Heart left ventricle (tissue), 16 donors: ENCODE measurements around the gene PRKG2. TPM values are rescaled to one million over a fixed set of nuclear protein-coding genes. Genes with fewer than 3 reads are reported as not detected.

Experiments used
- ATAC-seq, 4 donors: fragments of 200-7000 bp; cut with Tn5 transposase; one replicate each; pipeline ENCODE4 v1.9.1; 2020 to 2022; ENCODE audit warnings: moderate library complexity in 4 of 4, mild to moderate bottlenecking in 3 of 4, moderate number of reproducible peaks in 1 of 4
- DNase-seq, 5 donors: peaks; one replicate each; pipeline ENCODE4 v3.0.0-alpha.2; 2020
- H3K27ac ChIP-seq, 12 donors: fragments of 200-600 bp; sonication (generic) in 4 of 12; one replicate each; pipeline versions ENCODE4 v1.5.0 to v1.8.0; 2016 to 2022; ENCODE audit warnings: mild to moderate bottlenecking in 2 of 12
- H3K27me3 ChIP-seq, 9 donors: fragments of 200-600 bp; sonication (generic) in 2 of 9; one replicate each; pipeline versions ENCODE4 v1.5.1 to v1.8.0; 2016 to 2022; ENCODE audit warnings: mild to moderate bottlenecking in 3 of 9
- H3K36me3 ChIP-seq, 9 donors: fragments of 200-600 bp; sonication (generic) in 2 of 9; one replicate each; pipeline versions ENCODE4 v1.5.0 to v1.8.0; 2018 to 2022; ENCODE audit warnings: mild to moderate bottlenecking in 2 of 9
- H3K4me1 ChIP-seq, 12 donors: fragments of 200-600 bp; sonication (generic) in 4 of 12; one replicate each; pipeline versions ENCODE4 v1.5.0 to v1.8.0; 2016 to 2022; ENCODE audit warnings: mild to moderate bottlenecking in 3 of 12
- H3K4me3 ChIP-seq, 12 donors: fragments of 200-600 bp; sonication (generic) in 4 of 12; one replicate each; pipeline versions ENCODE4 v1.5.0 to v1.8.0; 2017 to 2022; ENCODE audit warnings: mild to moderate bottlenecking in 9 of 12, moderate library complexity in 4 of 12
- H3K9me3 ChIP-seq, 12 donors: fragments of 200-600 bp; sonication (generic) in 4 of 12; one replicate each; pipeline versions ENCODE4 v1.5.0 to v1.8.0; 2016 to 2022; ENCODE audit warnings: mild to moderate bottlenecking in 1 of 12
- CTCF ChIP-seq, 12 donors: fragments of 200-600 bp; sonication (generic) in 4 of 12; IDR thresholded peaks; one replicate each; pipeline versions ENCODE4 v1.5.0 to v1.8.0; 2018 to 2022; ENCODE audit warnings: antibody characterized with exemption in 12 of 12, mild to moderate bottlenecking in 5 of 12
- POLR2A ChIP-seq, 2 donors: fragments of 450-650 bp; IDR thresholded peaks; one replicate each; pipeline ENCODE4 v1.6.1; 2017; ENCODE audit warnings: antibody characterized with exemption in 2 of 2, mild to moderate bottlenecking in 2 of 2, moderate library complexity in 2 of 2
- WGBS, 4 donors: extraction: QIAGEN DNeasy Blood & Tissue Kit in 2 of 4; methylation state at CpG; one replicate each; pipeline versions ENCODE4 v1.1.5 to v1.1.7; 2013 to 2018; 5-methylcytosine and 5-hydroxymethylcytosine counted together
- intact Hi-C, 10 donors: fragments of 100-400 bp; cut with DNase I; formaldehyde crosslinking; loops; one replicate each; pipeline versions ENCODE4 v1.11.1 to v1.14.2; 2022
- polyA plus RNA-seq, 2 donors: library from polyadenylated mRNA; stranded (reverse); fragments of 200-250 nt; gene quantifications; one replicate each; pipeline ENCODE4 v1.2.3, GENCODE V29; 2013
- total RNA-seq, 9 donors: library from RNA; depleted of rRNA in 2 of 9; stranded (reverse); fragments of >200 nt in 2 of 9; fragmentation: NEBNext Ultra II Directional in 3 of 9; extraction: Animal tissue kit (Norgen Biotek cat#: 25700) in 3 of 9; gene quantifications; one replicate each; pipeline versions ENCODE4 v1.1.0 to v1.2.4, GENCODE V29; 2016 to 2023
- donor health status: ischemic (EF 13 %, LVEDD 7.1; RV severe dilation, severe dysfunction).
- donor health status: healthy with polysubstance abuse.
- donor health status: DM: no; HTN: yes; CAD: no.
- donor health status: DM: no; HTN: no; CAD: no.
- donor health status: ischemic (EF 25% LVEDD 6.9; RV normal size, moderate dysfunction).
- donor health status: ischemic (EF 25% LVEDD 5.7; RV mildly dilated, moderate dysfunction).
- donor health status: healthy.
- donor health status: DM: yes; HTN: yes; CAD: no.
- donor health status: ischemic (EF 35%, LVEDD 5.7; RV mildly dilated, moderate dysfunction).
- donor health status: nonischemic (EF 11% LVEDD 7.7; RV severe dilation, severe dysfunction).
- donor health status: DM: yes; HTN: yes; CAD: no.
- donor health status: PGD.
- donor health status: ischemic (EF 29% LVEDD 5.4; RV normal size, mild dysfunction).
- donor health status: nonischemic (EF 23%, LVEDD 6.1; RV moderate dilation, normal function).

Gene PRKG2
- total and polyA plus RNA-seq, 11 donors, result 0.06 to 0.75 (median 0.35) TPM; not detected in 5

GRCh38 chr4:81221303-81222081, 6.5 kb upstream of the PRKG2 start:
- DNase-seq (no peak), ATAC-seq (no peak)
- H3K9me3 ChIP-seq, result no peaks in the 10 kb centered on the region
- TF ChIP-seq CTCF (IDR thresholded peaks at IDR 0.05) (no peak), POLR2A (IDR thresholded peaks at IDR 0.05) (no peak)
- H3K4me1 ChIP-seq, result no peaks in the 10 kb centered on the region
- no peak overlapping the region for H3K27ac ChIP-seq
- WGBS, 4 donors, result 68 to 75% (median 73%) methylated on average over 3 of the region's 3 CpGs
- H3K4me3 ChIP-seq, result no peak overlapping the region
- intact Hi-C loops, result no loop called here
- no peaks in the 10 kb centered on the region for H3K36me3 ChIP-seq
- H3K27me3 ChIP-seq, result peaks cover 0 to 12% (median 0%) of the 10 kb centered on the region in 9 donors

GRCh38 chr4:81220271-81220670, 5.2 kb upstream of the PRKG2 start:
- intact Hi-C loops, result no loop called here
- whole genome bisulfite sequencing, 4 donors, result 94 to 95% (median 95%) methylated on average over 1 of the region's 1 CpG

GRCh38 chr4:81218206-81218605, 3.2 kb upstream of the PRKG2 start:
- H3K27me3 ChIP-seq, result peaks cover 6 to 43% (median 17%) of the 10 kb centered on the region in 9 donors
- no peak overlapping the region for H3K27ac ChIP-seq
- H3K9me3 ChIP-seq, result no peaks in the 10 kb centered on the region
- 67 to 88% (median 84%) methylated on average over 1 of the region's 1 CpG for WGBS, 4 donors
- H3K4me1 ChIP-seq, result peaks cover 0 to 15% (median 0%) of the 10 kb centered on the region in 12 donors
- TF ChIP-seq POLR2A (IDR thresholded peaks at IDR 0.05) (no peak), CTCF (IDR thresholded peaks at IDR 0.05) (no peak)
- intact Hi-C loops, result no loop called here
- no peak overlapping the region for H3K4me3 ChIP-seq
- ATAC-seq, result no peak
- DNase-seq, result no peak
- no peaks in the 10 kb centered on the region for H3K36me3 ChIP-seq

More at GRCh38 chr4:81220271-81220670, 5.2 kb upstream of the PRKG2 start:
- DNase-seq (no peak), ATAC-seq (no peak)
- H3K36me3 ChIP-seq, result no peaks in the 10 kb centered on the region
- H3K9me3 ChIP-seq, result no peaks in the 10 kb centered on the region
- peaks cover 0 to 4% (median 0%) of the 10 kb centered on the region in 12 donors for H3K4me1 ChIP-seq
- H3K27me3 ChIP-seq, result peaks cover 0 to 24% (median 3%) of the 10 kb centered on the region in 9 donors
- TF ChIP-seq CTCF (IDR thresholded peaks at IDR 0.05), result no peak
- no peak for TF ChIP-seq POLR2A (IDR thresholded peaks at IDR 0.05)
- no peak overlapping the region for H3K4me3 ChIP-seq
- H3K27ac ChIP-seq, result no peak overlapping the region

GRCh38 chr4:81217779-81218178, 2.8 kb upstream of the PRKG2 start:
- TF ChIP-seq POLR2A (IDR thresholded peaks at IDR 0.05) (no peak), CTCF (IDR thresholded peaks at IDR 0.05) (no peak)
- DNase-seq (no peak), ATAC-seq (no peak)
- Histone ChIP-seq H3K4me1 (peaks cover 0 to 15% (median 0%) of the 10 kb centered on the region in 12 donors), H3K4me3 (no peak overlapping the region), H3K27me3 (peaks cover 6 to 47% (median 17%) of the 10 kb centered on the region in 9 donors), H3K27ac (no peak overlapping the region), H3K9me3 (no peaks in the 10 kb centered on the region), H3K36me3 (no peaks in the 10 kb centered on the region)
- intact Hi-C loops, result no loop called here
- WGBS, 4 donors, result 78 to 87% (median 79%) methylated on average over 3 of the region's 3 CpGs
